ENCODE measurements around the gene MANBA.

The MANBA gene

GRCh38 chr4:102791318-102791835 is 30.6 kb upstream of the MANBA start:
- TF ChIP-seq ZFX (IDR thresholded peaks at IDR 0.05), result no peak
- TF ChIP-seq CTCF (conservative IDR thresholded peaks at IDR 0.05), result no peak

GRCh38 chr4:102789317-102789717 is 28.5 kb upstream of the MANBA start:
- no peak overlapping the region for H3K27ac ChIP-seq
- no peak for TF ChIP-seq CTCF (conservative IDR thresholded peaks at IDR 0.05)
- no peak for TF ChIP-seq ZFX (IDR thresholded peaks at IDR 0.05)

More at GRCh38 chr4:102791318-102791835, 30.6 kb upstream of the MANBA start:
- H3K27ac ChIP-seq, result no peak overlapping the region

- no peak for TF ChIP-seq ZFX (IDR thresholded peaks at IDR 0.05)
- no peak for TF ChIP-seq CTCF (conservative IDR thresholded peaks at IDR 0.05)
- no peak overlapping the region for H3K27ac ChIP-seq
These were observed 27.2 kb upstream of the MANBA start for GRCh38 chr4:102787944-102788343.

GRCh38 chr4:102787096-102787881 is 26.5 kb upstream of the MANBA start:
- TF ChIP-seq CTCF (conservative IDR thresholded peaks at IDR 0.05) (no peak), ZFX (IDR thresholded peaks at IDR 0.05) (no peak)
- no peak overlapping the region for H3K27ac ChIP-seq

- H3K27ac ChIP-seq, result no peak overlapping the region
These were observed 25.5 kb upstream of the MANBA start for GRCh38 chr4:102786279-102786678.

GRCh38 chr4:102783006-102783405 is 22.2 kb upstream of the MANBA start:
- TF ChIP-seq ZFX (IDR thresholded peaks at IDR 0.05), result no peak
- no peak for TF ChIP-seq CTCF (conservative IDR thresholded peaks at IDR 0.05)
- H3K27ac ChIP-seq, result no peak overlapping the region

More at GRCh38 chr4:102786279-102786678, 25.5 kb upstream of the MANBA start:
- TF ChIP-seq CTCF (conservative IDR thresholded peaks at IDR 0.05) (no peak), ZFX (IDR thresholded peaks at IDR 0.05) (no peak)

- no peak overlapping the region for H3K27ac ChIP-seq
- no peak for TF ChIP-seq ZFX (IDR thresholded peaks at IDR 0.05)
- TF ChIP-seq CTCF (conservative IDR thresholded peaks at IDR 0.05), result no peak
These were observed 20.8 kb upstream of the MANBA start for GRCh38 chr4:102781570-102781969.
